ENCODE results near the gene OR2D3.

Gene OR2D3, protein sequence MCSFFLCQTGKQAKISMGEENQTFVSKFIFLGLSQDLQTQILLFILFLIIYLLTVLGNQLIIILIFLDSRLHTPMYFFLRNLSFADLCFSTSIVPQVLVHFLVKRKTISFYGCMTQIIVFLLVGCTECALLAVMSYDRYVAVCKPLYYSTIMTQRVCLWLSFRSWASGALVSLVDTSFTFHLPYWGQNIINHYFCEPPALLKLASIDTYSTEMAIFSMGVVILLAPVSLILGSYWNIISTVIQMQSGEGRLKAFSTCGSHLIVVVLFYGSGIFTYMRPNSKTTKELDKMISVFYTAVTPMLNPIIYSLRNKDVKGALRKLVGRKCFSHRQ

DNA sequence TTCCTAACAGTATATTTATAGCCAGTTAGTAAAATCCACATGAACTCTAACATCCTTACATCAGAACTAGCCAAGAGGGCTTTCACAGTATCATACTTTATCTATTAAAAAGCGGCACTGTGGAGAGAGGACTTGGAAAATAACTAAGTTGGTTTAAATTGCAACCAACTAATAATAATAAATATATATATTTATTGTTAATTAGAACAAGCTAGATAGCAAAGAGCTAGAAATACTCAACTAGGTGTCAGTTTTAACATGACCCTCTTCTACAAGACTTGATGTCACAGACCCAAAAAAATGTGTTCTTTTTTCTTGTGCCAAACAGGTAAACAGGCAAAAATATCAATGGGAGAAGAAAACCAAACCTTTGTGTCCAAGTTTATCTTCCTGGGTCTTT, at the start of gene OR2D3:
Gene OR2D3 (plus strand): TSS at position 301 of the 400 bp plus-strand sequence. CDS start 0 bp downstream, at position 301.
- Histone ChIP-seq H3K27me3 (peaks cover 12% of the 10 kb centered on the region), H3K4me3 (ENCODE audit: low read depth in 1 of 2, low read length in 1 of 2) (no peak within 1 kb of the TSS), H3K36me3 (no peaks in the 10 kb centered on the region), H3K27ac (no peak within 1 kb of the TSS), H3K4me1 (ENCODE audit: control insufficient read depth in 1 of 2, insufficient read depth in 1 of 2, low read depth in 1 of 2, low read length in 1 of 2) (no peaks in the 10 kb centered on the region), H3K9me3 (no peaks in the 10 kb centered on the region)
- TF ChIP-seq, protein P1, sequence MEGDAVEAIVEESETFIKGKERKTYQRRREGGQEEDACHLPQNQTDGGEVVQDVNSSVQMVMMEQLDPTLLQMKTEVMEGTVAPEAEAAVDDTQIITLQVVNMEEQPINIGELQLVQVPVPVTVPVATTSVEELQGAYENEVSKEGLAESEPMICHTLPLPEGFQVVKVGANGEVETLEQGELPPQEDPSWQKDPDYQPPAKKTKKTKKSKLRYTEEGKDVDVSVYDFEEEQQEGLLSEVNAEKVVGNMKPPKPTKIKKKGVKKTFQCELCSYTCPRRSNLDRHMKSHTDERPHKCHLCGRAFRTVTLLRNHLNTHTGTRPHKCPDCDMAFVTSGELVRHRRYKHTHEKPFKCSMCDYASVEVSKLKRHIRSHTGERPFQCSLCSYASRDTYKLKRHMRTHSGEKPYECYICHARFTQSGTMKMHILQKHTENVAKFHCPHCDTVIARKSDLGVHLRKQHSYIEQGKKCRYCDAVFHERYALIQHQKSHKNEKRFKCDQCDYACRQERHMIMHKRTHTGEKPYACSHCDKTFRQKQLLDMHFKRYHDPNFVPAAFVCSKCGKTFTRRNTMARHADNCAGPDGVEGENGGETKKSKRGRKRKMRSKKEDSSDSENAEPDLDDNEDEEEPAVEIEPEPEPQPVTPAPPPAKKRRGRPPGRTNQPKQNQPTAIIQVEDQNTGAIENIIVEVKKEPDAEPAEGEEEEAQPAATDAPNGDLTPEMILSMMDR (IDR thresholded peaks at IDR 0.05): no peak

DNA sequence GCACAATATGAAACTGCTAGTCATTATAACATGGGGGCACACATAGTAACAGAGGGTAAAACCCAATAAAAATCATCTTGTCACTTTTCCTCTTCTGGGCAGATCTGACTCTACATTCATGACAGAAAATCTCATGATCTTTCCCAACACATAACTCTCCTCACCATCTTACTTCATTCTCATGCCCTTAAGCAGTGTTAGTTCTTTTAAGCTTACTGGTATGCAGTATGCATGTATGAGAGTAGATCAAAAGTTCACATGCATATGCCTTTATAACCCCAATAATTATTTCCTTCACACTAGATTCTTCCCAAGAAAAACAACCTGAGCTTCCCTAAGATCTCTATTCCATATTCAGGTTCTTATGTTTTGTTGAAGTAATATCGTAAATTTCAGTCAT, 49.5 kb upstream of the OR2D3 start:
- TF ChIP-seq, protein P1 (IDR thresholded peaks at IDR 0.05): no peak
- Histone ChIP-seq H3K4me1 (ENCODE audit: control insufficient read depth in 1 of 2, insufficient read depth in 1 of 2, low read depth in 1 of 2, low read length in 1 of 2) (no peaks in the 10 kb centered on the region), H3K27me3 (no peaks in the 10 kb centered on the region), H3K4me3 (ENCODE audit: low read depth in 1 of 2, low read length in 1 of 2) (no peak overlapping the region), H3K9me3 (no peaks in the 10 kb centered on the region), H3K36me3 (no peaks in the 10 kb centered on the region), H3K27ac (no peak overlapping the region)

DNA sequence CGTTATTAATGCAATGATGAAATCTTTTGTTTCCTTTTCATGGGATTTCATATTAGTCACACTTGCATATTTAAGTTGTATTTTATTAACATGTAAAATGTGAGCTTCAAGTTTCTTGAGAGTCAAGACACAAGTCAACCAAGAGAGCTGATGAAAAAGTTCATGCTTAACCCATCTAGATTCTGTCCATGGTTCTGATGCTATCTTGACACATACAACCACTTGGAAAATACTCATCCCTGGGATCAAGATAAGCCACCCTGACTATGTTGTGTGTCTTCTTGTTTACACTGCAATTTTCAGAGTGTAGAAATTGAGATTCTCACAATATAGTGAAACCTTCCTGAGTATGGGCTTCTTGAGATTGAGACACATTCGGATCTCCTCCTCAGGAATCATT, 45.0 kb upstream of the OR2D3 start:
- Histone ChIP-seq H3K4me3 (ENCODE audit: low read depth in 1 of 2, low read length in 1 of 2) (no peak overlapping the region), H3K27me3 (no peaks in the 10 kb centered on the region), H3K4me1 (ENCODE audit: control insufficient read depth in 1 of 2, insufficient read depth in 1 of 2, low read depth in 1 of 2, low read length in 1 of 2) (no peaks in the 10 kb centered on the region), H3K36me3 (no peaks in the 10 kb centered on the region), H3K9me3 (no peaks in the 10 kb centered on the region), H3K27ac (no peak overlapping the region)
- TF ChIP-seq, protein P1 (IDR thresholded peaks at IDR 0.05): no peak

DNA sequence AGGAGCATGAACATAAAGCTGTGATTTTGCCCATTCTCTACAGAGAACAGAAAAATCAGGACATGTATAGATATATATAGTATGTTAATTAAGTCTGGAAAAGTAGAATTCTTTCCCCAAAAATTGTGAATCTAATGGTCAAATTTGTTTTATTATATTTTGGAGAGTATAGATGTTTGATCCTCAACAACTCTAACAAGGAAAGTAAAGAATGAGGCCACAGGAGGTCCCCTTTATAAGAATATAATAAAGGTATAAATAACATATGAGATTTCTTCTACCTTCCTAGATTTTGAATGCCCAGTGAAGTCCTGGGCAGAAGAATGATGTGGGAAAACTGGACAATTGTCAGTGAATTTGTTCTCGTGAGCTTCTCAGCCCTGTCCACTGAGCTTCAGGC, 44.5 kb upstream of the OR2D3 start, which contains the start of gene OR10A4:
Gene OR10A4 (plus strand): TSS at position 301 of the 400 bp plus-strand sequence. CDS start 23 bp downstream, at position 324.
- H3K27ac ChIP-seq: no peak within 1 kb of the TSS
- TF ChIP-seq, protein P1 (IDR thresholded peaks at IDR 0.05): no peak
- H3K27me3 ChIP-seq: no peaks in the 10 kb centered on the region
- H3K4me3 ChIP-seq (ENCODE audit: low read depth in 1 of 2, low read length in 1 of 2): no peak within 1 kb of the TSS
- H3K36me3 ChIP-seq: no peaks in the 10 kb centered on the region
- no peaks in the 10 kb centered on the region for H3K9me3 ChIP-seq
- no peaks in the 10 kb centered on the region for H3K4me1 ChIP-seq (ENCODE audit: control insufficient read depth in 1 of 2, insufficient read depth in 1 of 2, low read depth in 1 of 2, low read length in 1 of 2)

DNA sequence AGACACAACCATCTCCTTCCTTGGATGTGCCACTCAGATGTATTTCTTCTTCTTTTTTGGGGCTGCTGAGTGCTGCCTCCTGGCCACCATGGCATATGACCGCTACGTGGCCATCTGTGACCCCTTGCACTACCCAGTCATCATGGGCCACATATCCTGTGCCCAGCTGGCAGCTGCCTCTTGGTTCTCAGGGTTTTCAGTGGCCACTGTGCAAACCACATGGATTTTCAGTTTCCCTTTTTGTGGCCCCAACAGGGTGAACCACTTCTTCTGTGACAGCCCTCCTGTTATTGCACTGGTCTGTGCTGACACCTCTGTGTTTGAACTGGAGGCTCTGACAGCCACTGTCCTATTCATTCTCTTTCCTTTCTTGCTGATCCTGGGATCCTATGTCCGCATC, 43.9 kb upstream of the OR2D3 start:
- H3K36me3 ChIP-seq: no peaks in the 10 kb centered on the region
- H3K27me3 ChIP-seq: no peaks in the 10 kb centered on the region
- no peak overlapping the region for H3K27ac ChIP-seq
- H3K4me1 ChIP-seq (ENCODE audit: control insufficient read depth in 1 of 2, insufficient read depth in 1 of 2, low read depth in 1 of 2, low read length in 1 of 2): no peaks in the 10 kb centered on the region
- H3K9me3 ChIP-seq: no peaks in the 10 kb centered on the region
- TF ChIP-seq, protein P1 (IDR thresholded peaks at IDR 0.05): no peak
- no peak overlapping the region for H3K4me3 ChIP-seq (ENCODE audit: low read depth in 1 of 2, low read length in 1 of 2)
